SK-N-SH treated with all-trans-retinoic acid at 6 μM for 48 hours (cell line): ENCODE measurements around the gene HIP1.
A peak's percentile ranks its signal among the peaks of the same experiment; 100 is the strongest.

Source experiments
- ATAC-seq: fragments of 200-7000 bp; cut with Tn5 transposase; 3 replicates; pipeline ENCODE4 v1.9.1; 2020; ENCODE audit warnings: mild to moderate bottlenecking, moderate library complexity
- ARNTL ChIP-seq: fragments of 450-650 bp; formaldehyde crosslinking; IDR thresholded peaks from 2 replicates; pipeline ENCODE4 v1.5.0; 2020; ENCODE audit warnings: low read depth, mild to moderate bottlenecking, moderate library complexity, borderline replicate concordance
- BACH2 ChIP-seq: fragments of 250-450 bp; sonication (Bioruptor Pico); IDR thresholded peaks from 2 replicates; pipeline ENCODE4 v1.9.0; 2021; ENCODE audit warnings: mild to moderate bottlenecking, borderline replicate concordance
- CREB5 ChIP-seq: fragments of 250-450 bp; sonication (Bioruptor Pico); IDR thresholded peaks from 2 replicates; pipeline ENCODE4 v1.5.1; 2020; ENCODE audit warnings: low read depth, mild to moderate bottlenecking, moderate library complexity
- CSDC2 ChIP-seq: fragments of 250-450 bp; sonication (Bioruptor Pico); IDR thresholded peaks from 2 replicates; pipeline ENCODE4 v1.5.0; 2020; ENCODE audit warnings: mild to moderate bottlenecking, moderate library complexity
- CSRNP3 ChIP-seq: fragments of 250-450 bp; sonication (Bioruptor Pico); IDR thresholded peaks from 2 replicates; pipeline ENCODE4 v1.5.1; 2021; ENCODE audit warnings: mild to moderate bottlenecking, moderate library complexity
- ESRRG ChIP-seq: fragments of 250-450 bp; sonication (Bioruptor Pico); IDR thresholded peaks from 2 replicates; pipeline ENCODE4 v1.6.1; 2021; ENCODE audit warnings: mild to moderate bottlenecking
- GLIS3 ChIP-seq: fragments of 250-450 bp; sonication (Bioruptor Pico); IDR thresholded peaks from 2 replicates; pipeline ENCODE4 v1.5.0; 2020; ENCODE audit warnings: mild to moderate bottlenecking, moderate library complexity
- ISL1 ChIP-seq: fragments of 250-450 bp; sonication (Bioruptor Pico); IDR thresholded peaks from 2 replicates; pipeline ENCODE4 v2.1.2; 2022; ENCODE audit warnings: mild to moderate bottlenecking, moderate library complexity
- OSR1 ChIP-seq: fragments of 250-450 bp; sonication (Bioruptor Pico); IDR thresholded peaks from 2 replicates; pipeline ENCODE4 v1.8.0; 2022; ENCODE audit warnings: moderate library complexity, mild to moderate bottlenecking, inconsistent platforms
- PATZ1 ChIP-seq: fragments of 250-450 bp; sonication (Bioruptor Pico); IDR thresholded peaks from 2 replicates; pipeline ENCODE4 v1.8.0; 2020; ENCODE audit warnings: mild to moderate bottlenecking, moderate library complexity, borderline replicate concordance
- POU6F1 ChIP-seq: fragments of 250-450 bp; sonication (Bioruptor Pico); IDR thresholded peaks from 2 replicates; pipeline ENCODE4 v1.8.0; 2021; ENCODE audit warnings: low read depth, mild to moderate bottlenecking, moderate library complexity, borderline replicate concordance
- RARB ChIP-seq: fragments of 250-450 bp; sonication (Bioruptor Pico); IDR thresholded peaks from 2 replicates; pipeline ENCODE4 v1.8.0; 2021; ENCODE audit warnings: mild to moderate bottlenecking, moderate library complexity
- SNAI2 ChIP-seq: fragments of 250-450 bp; sonication (Bioruptor Pico); IDR thresholded peaks from 2 replicates; pipeline ENCODE4 v1.5.0; 2020; ENCODE audit warnings: mild to moderate bottlenecking, moderate library complexity
- TCF4 ChIP-seq: fragments of 250-450 bp; sonication (Bioruptor Pico); IDR thresholded peaks from 2 replicates; pipeline ENCODE4 v1.8.0; 2021; ENCODE audit warnings: mild to moderate bottlenecking, moderate library complexity, borderline replicate concordance
- TOX ChIP-seq: fragments of 250-450 bp; sonication (Bioruptor Pico); IDR thresholded peaks from 2 replicates; pipeline ENCODE4 v1.8.0; 2021; ENCODE audit warnings: mild to moderate bottlenecking, moderate library complexity, borderline replicate concordance
- TSHZ2 ChIP-seq: fragments of 250-450 bp; sonication (Bioruptor Pico); IDR thresholded peaks from 2 replicates; pipeline ENCODE4 v1.5.0; 2020; ENCODE audit warnings: mild to moderate bottlenecking, moderate library complexity
- ZC3H10 ChIP-seq: fragments of 250-450 bp; sonication (Bioruptor Pico); IDR thresholded peaks from 2 replicates; pipeline ENCODE4 v1.5.1; 2021; ENCODE audit warnings: mild to moderate bottlenecking, moderate library complexity
- ZFP3 ChIP-seq: fragments of 250-450 bp; sonication (Bioruptor Pico); IDR thresholded peaks from 2 replicates; pipeline ENCODE4 v1.5.0; 2020; ENCODE audit warnings: mild to moderate bottlenecking, moderate library complexity
- ZFP30 ChIP-seq: fragments of 450-650 bp; formaldehyde crosslinking; IDR thresholded peaks from 2 replicates; pipeline ENCODE4 v1.5.0; 2022; ENCODE audit warnings: mild to moderate bottlenecking, moderate library complexity
- ZNF565 ChIP-seq: fragments of 450-650 bp; formaldehyde crosslinking; conservative IDR thresholded peaks from 2 replicates; pipeline ENCODE4 v1.5.0; 2020; ENCODE audit warnings: low read depth, mild to moderate bottlenecking, moderate library complexity
- ZNF70 ChIP-seq: fragments of 450-650 bp; formaldehyde crosslinking; IDR thresholded peaks from 2 replicates; pipeline ENCODE4 v1.5.0; 2020; ENCODE audit warnings: mild to moderate bottlenecking, moderate library complexity
- ZNF8 ChIP-seq: fragments of 450-650 bp; formaldehyde crosslinking; IDR thresholded peaks from 2 replicates; pipeline ENCODE4 v1.5.0; 2020; ENCODE audit warnings: mild to moderate bottlenecking, moderate library complexity

HIP1 gene

GRCh38 chr7:75644589-75644988 is 94.2 kb downstream of the HIP1 start (continued):
- TF ChIP-seq TSHZ2 (CRISPR knock-in tag) (no peak), CSDC2 (CRISPR knock-in tag) (no peak), ZNF8 (no peak), ZNF70 (CRISPR knock-in tag) (no peak), GLIS3 (CRISPR knock-in tag) (no peak), ZFP30 (CRISPR knock-in tag) (no peak)

- peak; percentile 41 for ATAC-seq
- TF ChIP-seq CREB5 (CRISPR knock-in tag) = no peak
- TF ChIP-seq POU6F1 (CRISPR knock-in tag) = no peak
- no peak for TF ChIP-seq ZC3H10 (CRISPR knock-in tag)
- TF ChIP-seq CSRNP3 (CRISPR knock-in tag) = no peak
- TF ChIP-seq ISL1 (CRISPR knock-in tag) = no peak
- no peak for TF ChIP-seq ZNF565 (CRISPR knock-in tag)
- no peak for TF ChIP-seq ZFP30 (CRISPR knock-in tag)
These were observed 95.8 kb downstream of the HIP1 start for GRCh38 chr7:75642810-75643486.

- ATAC-seq = no peak
- TF ChIP-seq TCF4 (CRISPR knock-in tag) (no peak), RARB (no peak), POU6F1 (CRISPR knock-in tag) (no peak), ISL1 (CRISPR knock-in tag) (no peak), TOX (no peak), ARNTL (CRISPR knock-in tag) (no peak), CSDC2 (CRISPR knock-in tag) (no peak), ZFP30 (CRISPR knock-in tag) (no peak), GLIS3 (CRISPR knock-in tag) (no peak), ZC3H10 (CRISPR knock-in tag) (no peak), ESRRG (CRISPR knock-in tag) (no peak), PATZ1 (CRISPR knock-in tag) (no peak), TSHZ2 (CRISPR knock-in tag) (no peak), ZFP3 (CRISPR knock-in tag) (no peak), CSRNP3 (CRISPR knock-in tag) (no peak), SNAI2 (CRISPR knock-in tag) (no peak), BACH2 (no peak), OSR1 (CRISPR knock-in tag) (no peak)
These were observed 98.5 kb downstream of the HIP1 start for GRCh38 chr7:75640201-75640600.
